ENCODE data around the gene NIP7. TPM values are rescaled to one million over a fixed set of nuclear protein-coding genes. Genes with fewer than 3 reads are reported as not detected.

NIP7 gene
- polyA plus RNA-seq, 1 donor (not counting 4 experiments of a cell fraction or from before 2014, with no cell fraction given), result 31.3 TPM

DNA sequence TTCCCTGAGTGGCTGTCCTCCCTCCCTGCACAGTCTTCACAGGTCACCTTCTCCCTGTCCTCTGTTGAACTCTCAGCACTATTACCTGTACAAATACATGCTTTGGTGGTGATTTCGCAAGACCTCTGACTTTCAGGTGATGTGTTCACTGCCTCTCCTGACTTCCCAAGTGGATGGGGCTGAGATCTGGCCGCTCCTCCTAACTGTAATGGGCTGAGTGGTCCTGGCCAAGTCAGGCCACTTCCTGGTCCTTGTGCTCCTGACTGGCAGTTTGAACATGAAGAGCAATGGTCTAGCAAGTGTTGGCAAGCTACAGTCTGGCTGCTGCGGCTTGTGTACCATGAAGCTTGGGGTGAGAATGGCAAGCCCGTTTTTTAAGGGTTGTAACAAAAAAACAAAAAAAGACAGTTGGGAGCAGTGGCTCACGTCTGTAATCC is 23.7 kb downstream of the NIP7 start:
- FAIRE-seq (no peak), DNase-seq (ENCODE audit: low read depth, low spot score) (no peak)
- TF ChIP-seq CTCF (optimal IDR thresholded peaks at IDR 0.05 in 1 of 3, IDR thresholded peaks at IDR 0.05 in 1 of 3, conservative IDR thresholded peaks at IDR 0.05 in 1 of 3; ENCODE audit: extremely low read depth in 1 of 3, insufficient read depth in 2 of 3, low read length in 3 of 3) (no peak), EZH2 (IDR thresholded peaks at IDR 0.05; ENCODE audit: low read length) (no peak)
- Histone ChIP-seq H2AFZ (ENCODE audit: control insufficient read depth, low read length) (no peak overlapping the region), H3K9ac (ENCODE audit: control insufficient read depth, extremely low read depth, insufficient read depth, low read length) (no peak overlapping the region), H3K4me1 (ENCODE audit: control insufficient read depth, extremely low read depth, insufficient read depth, low read length) (no peaks in the 10 kb centered on the region), H3K9me1 (ENCODE audit: control insufficient read depth, extremely low read depth, insufficient read depth, low read length) (no peaks in the 10 kb centered on the region), H3K36me3 (ENCODE audit: control insufficient read depth in 2 of 2, extremely low read depth in 1 of 2, insufficient read depth in 2 of 2, low read length in 2 of 2) (peaks cover 18 to 23% of the 10 kb centered on the region in 2 experiments), H3K9me3 (ENCODE audit: control insufficient read depth, low read depth, low read length) (no peaks in the 10 kb centered on the region), H3K27ac (ENCODE audit: control insufficient read depth, insufficient read depth, low read length) (no peak overlapping the region), H3K4me3 (ENCODE audit: control insufficient read depth in 2 of 3, extremely low read depth in 1 of 3, insufficient read depth in 2 of 3, low read depth in 1 of 3, low read length in 3 of 3) (no peak overlapping the region), H4K20me1 (ENCODE audit: control insufficient read depth, extremely low read depth, insufficient read depth, low read length) (no peaks in the 10 kb centered on the region), H3K79me2 (ENCODE audit: control insufficient read depth, insufficient read depth, low read length) (no peaks in the 10 kb centered on the region), H3K27me3 (ENCODE audit: control insufficient read depth, extremely low read depth, insufficient read depth, low read length) (no peaks in the 10 kb centered on the region), H3K4me2 (ENCODE audit: control insufficient read depth, extremely low read depth, insufficient read depth, low read depth, low read length) (no peak overlapping the region)
- dilution Hi-C loops (cut with MboI; ENCODE audit: extremely low pct_ligation_motif_present, low sequenced_read_pairs), result no loop called here

DNA sequence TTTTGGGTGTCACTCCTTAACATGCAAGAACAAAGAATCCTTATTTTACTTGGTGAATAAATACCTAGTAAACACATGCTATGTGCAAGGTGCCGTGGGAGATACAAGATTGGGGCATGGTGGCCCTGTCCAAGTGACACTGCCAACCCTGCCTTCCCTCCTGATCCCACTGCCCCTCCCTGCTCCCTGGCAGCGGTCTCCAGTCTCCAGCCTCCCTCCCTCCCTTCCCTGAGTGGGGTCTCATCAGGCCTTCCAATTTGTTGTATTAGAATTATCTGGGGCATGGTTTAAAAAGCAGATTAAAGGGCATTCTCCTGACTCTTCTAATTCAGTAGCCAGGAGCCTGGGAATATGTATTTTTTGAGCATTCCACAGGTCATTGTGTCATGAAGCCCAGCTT is 24.5 kb downstream of the NIP7 start:
- peaks cover 19 to 24% of the 10 kb centered on the region in 2 experiments for H3K36me3 ChIP-seq (ENCODE audit: control insufficient read depth in 2 of 2, extremely low read depth in 1 of 2, insufficient read depth in 2 of 2, low read length in 2 of 2)

More for the DNA sequence above, 24.5 kb downstream of the NIP7 start:
- H3K9ac ChIP-seq (ENCODE audit: control insufficient read depth, extremely low read depth, insufficient read depth, low read length), result no peak overlapping the region
- H2AFZ ChIP-seq (ENCODE audit: control insufficient read depth, low read length), result no peak overlapping the region
- dilution Hi-C loops (cut with MboI; ENCODE audit: extremely low pct_ligation_motif_present, low sequenced_read_pairs), result no loop called here
- H3K9me1 ChIP-seq (ENCODE audit: control insufficient read depth, extremely low read depth, insufficient read depth, low read length), result no peaks in the 10 kb centered on the region
- no peaks in the 10 kb centered on the region for H3K27me3 ChIP-seq (ENCODE audit: control insufficient read depth, extremely low read depth, insufficient read depth, low read length)
- H3K4me3 ChIP-seq (ENCODE audit: control insufficient read depth in 2 of 3, extremely low read depth in 1 of 3, insufficient read depth in 2 of 3, low read depth in 1 of 3, low read length in 3 of 3), result no peak overlapping the region
- no peak overlapping the region for H3K27ac ChIP-seq (ENCODE audit: control insufficient read depth, insufficient read depth, low read length)
- H3K4me2 ChIP-seq (ENCODE audit: control insufficient read depth, extremely low read depth, insufficient read depth, low read depth, low read length), result no peak overlapping the region
- no peaks in the 10 kb centered on the region for H3K4me1 ChIP-seq (ENCODE audit: control insufficient read depth, extremely low read depth, insufficient read depth, low read length)
- no peaks in the 10 kb centered on the region for H3K79me2 ChIP-seq (ENCODE audit: control insufficient read depth, insufficient read depth, low read length)
- H4K20me1 ChIP-seq (ENCODE audit: control insufficient read depth, extremely low read depth, insufficient read depth, low read length), result no peaks in the 10 kb centered on the region
- no peaks in the 10 kb centered on the region for H3K9me3 ChIP-seq (ENCODE audit: control insufficient read depth, low read depth, low read length)
- DNase-seq (ENCODE audit: low read depth, low spot score) (no peak), FAIRE-seq (no peak)
- TF ChIP-seq EZH2 (IDR thresholded peaks at IDR 0.05; ENCODE audit: low read length) (no peak), CTCF (optimal IDR thresholded peaks at IDR 0.05 in 1 of 3, IDR thresholded peaks at IDR 0.05 in 1 of 3, conservative IDR thresholded peaks at IDR 0.05 in 1 of 3; ENCODE audit: extremely low read depth in 1 of 3, insufficient read depth in 2 of 3, low read length in 3 of 3) (no peak)
